ENCODE data around the gene DISC1.

DISC1 gene

GRCh38 chr1:231827337-231828105, 200.9 kb downstream of the DISC1 start:
- no peaks in the 10 kb centered on the region for H3K4me1 Mint-ChIP-seq
- no peaks in the 10 kb centered on the region for H3K9me3 Mint-ChIP-seq
- H3K4me3 Mint-ChIP-seq: no peak overlapping the region
- H3K27me3 Mint-ChIP-seq: no peaks in the 10 kb centered on the region
- peaks cover 20% of the 10 kb centered on the region for H3K36me3 Mint-ChIP-seq
- H3K27ac Mint-ChIP-seq: no peak overlapping the region

DNA sequence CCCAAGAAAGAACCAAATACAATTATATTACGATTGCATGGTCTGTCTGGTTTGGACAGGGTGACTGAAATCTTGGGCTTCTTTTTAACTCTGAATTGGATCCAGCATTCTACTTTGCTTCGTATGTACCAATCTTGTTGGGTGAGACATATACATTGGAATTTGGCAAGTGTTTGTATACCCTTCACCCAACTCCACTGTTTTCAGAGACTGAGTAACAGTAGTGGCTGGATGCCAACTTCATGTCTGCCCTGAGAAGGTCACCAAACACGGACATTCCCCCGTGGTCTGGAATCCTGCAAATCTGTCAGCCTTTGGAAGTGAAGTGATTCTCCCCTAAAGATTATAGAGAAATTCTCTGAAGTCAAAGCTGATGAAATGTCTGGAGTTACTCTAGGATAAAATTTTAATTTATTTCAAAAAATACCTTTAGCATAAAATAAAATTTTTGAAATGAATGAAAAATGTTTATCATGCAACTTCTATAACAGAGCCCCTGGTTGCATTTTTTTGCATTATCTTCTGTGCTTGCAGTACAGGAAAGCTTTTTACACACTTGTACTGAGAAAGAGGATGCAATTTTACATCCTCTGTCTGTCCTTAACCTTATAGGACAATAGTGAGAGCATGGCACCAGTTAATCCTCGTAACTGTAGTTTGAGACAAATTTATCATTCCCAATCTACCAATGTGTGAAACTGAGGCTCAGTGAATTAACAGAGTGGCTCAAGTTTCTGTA, 201.8 kb downstream of the DISC1 start:
- Mint-ChIP-seq H3K4me3 (no peak overlapping the region), H3K27ac (no peak overlapping the region), H3K9me3 (no peaks in the 10 kb centered on the region), H3K4me1 (no peaks in the 10 kb centered on the region), H3K36me3 (peaks cover 16% of the 10 kb centered on the region), H3K27me3 (no peaks in the 10 kb centered on the region)

GRCh38 chr1:231829332-231829731, 202.7 kb downstream of the DISC1 start:
- Mint-ChIP-seq H3K4me1 (no peaks in the 10 kb centered on the region), H3K4me3 (no peak overlapping the region), H3K9me3 (no peaks in the 10 kb centered on the region), H3K36me3 (peaks cover 12% of the 10 kb centered on the region), H3K27ac (no peak overlapping the region), H3K27me3 (no peaks in the 10 kb centered on the region)

DNA sequence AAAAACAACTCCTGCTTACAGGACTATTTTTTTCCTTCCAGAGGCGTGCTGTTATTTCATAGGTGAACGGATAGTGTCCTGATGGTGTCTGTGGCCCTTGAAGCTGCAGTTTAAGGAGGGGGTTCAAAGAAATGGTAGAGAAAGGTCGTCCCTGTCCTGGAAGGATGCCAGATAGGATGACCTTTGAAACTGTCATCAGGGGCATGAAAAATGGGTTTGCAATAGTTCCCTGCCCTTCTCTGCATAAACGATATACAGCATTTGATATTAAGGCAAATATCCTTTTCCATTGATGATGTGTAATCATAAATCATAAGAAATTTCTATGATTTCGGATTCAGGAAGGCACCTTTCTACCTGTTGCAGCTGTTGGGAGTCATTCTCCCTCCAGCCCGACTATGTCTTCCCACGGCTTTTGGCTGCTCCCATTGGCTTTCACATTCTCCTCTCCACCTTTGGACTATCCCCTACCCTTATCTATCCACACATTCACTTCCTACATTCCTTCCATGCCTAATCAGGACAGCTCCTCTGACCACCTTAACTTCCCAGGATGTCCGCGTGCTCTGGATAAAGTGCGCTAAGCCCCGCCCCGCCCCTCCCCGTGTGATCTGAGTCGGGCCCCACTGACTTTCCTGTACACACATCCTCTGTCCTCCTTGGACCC, 209.8 kb downstream of the DISC1 start:
- Mint-ChIP-seq H3K36me3 (peaks cover 4% of the 10 kb centered on the region), H3K27ac (no peak overlapping the region), H3K4me1 (no peaks in the 10 kb centered on the region), H3K4me3 (no peak overlapping the region), H3K27me3 (no peaks in the 10 kb centered on the region), H3K9me3 (no peaks in the 10 kb centered on the region)

DNA sequence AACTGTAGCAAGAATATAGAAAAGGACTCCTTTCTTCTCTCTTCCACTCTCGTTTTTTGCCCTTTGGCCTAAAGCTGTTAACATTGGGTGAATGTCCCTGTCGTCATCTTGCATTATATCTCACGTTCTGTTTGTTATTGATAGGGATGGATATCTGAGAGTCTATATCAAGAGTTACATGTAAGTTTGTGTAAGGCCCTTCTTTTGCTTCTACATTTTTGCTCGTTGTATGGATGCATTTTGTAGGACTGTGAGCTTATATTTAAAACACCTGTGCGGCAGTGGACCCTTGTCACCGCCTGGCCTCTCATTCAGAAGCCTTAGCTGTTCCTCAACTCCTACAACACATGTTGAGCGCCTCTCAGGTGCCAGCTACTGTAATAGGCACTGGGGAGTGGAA, 211.9 kb downstream of the DISC1 start:
- Mint-ChIP-seq H3K4me3 (no peak overlapping the region), H3K4me1 (peaks cover 7% of the 10 kb centered on the region), H3K36me3 (peaks cover 6% of the 10 kb centered on the region), H3K27me3 (no peaks in the 10 kb centered on the region), H3K27ac (no peak overlapping the region), H3K9me3 (no peaks in the 10 kb centered on the region)

- no peaks in the 10 kb centered on the region for H3K27me3 Mint-ChIP-seq
- H3K9me3 Mint-ChIP-seq: no peaks in the 10 kb centered on the region
- peaks cover 7% of the 10 kb centered on the region for H3K36me3 Mint-ChIP-seq
- H3K27ac Mint-ChIP-seq: no peak overlapping the region
- H3K4me3 Mint-ChIP-seq: no peak overlapping the region
- peaks cover 17% of the 10 kb centered on the region for H3K4me1 Mint-ChIP-seq
These were observed 213.4 kb downstream of the DISC1 start for GRCh38 chr1:231839999-231840398.

- H3K27ac Mint-ChIP-seq: no peak overlapping the region
- peaks cover 7% of the 10 kb centered on the region for H3K36me3 Mint-ChIP-seq
- no peak overlapping the region for H3K4me3 Mint-ChIP-seq
- H3K9me3 Mint-ChIP-seq: no peaks in the 10 kb centered on the region
- H3K4me1 Mint-ChIP-seq: peaks cover 22% of the 10 kb centered on the region
- no peaks in the 10 kb centered on the region for H3K27me3 Mint-ChIP-seq
These were observed 215.2 kb downstream of the DISC1 start for GRCh38 chr1:231841616-231842344.

DNA sequence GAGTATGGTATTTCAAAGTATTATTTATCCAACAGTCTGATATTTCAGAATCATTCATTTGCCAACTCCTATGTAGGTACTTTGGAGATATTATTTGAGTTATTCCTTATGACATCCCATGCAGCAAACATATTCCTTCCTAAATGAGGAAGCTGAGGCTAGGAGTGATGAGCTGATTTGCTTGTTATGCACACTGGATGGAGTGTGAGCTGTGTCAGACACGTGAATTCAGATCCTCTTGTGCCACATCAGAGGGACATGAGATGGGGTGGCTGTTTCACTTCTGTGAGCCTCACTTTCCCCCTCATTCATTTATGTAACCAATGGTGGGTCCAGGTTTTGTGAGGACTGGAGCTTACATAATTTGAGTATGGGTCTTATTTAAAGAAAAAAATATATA, 215.9 kb downstream of the DISC1 start:
- Mint-ChIP-seq H3K27ac (no peak overlapping the region), H3K27me3 (no peaks in the 10 kb centered on the region), H3K36me3 (peaks cover 7% of the 10 kb centered on the region), H3K4me1 (peaks cover 22% of the 10 kb centered on the region), H3K9me3 (no peaks in the 10 kb centered on the region), H3K4me3 (no peak overlapping the region)

DNA sequence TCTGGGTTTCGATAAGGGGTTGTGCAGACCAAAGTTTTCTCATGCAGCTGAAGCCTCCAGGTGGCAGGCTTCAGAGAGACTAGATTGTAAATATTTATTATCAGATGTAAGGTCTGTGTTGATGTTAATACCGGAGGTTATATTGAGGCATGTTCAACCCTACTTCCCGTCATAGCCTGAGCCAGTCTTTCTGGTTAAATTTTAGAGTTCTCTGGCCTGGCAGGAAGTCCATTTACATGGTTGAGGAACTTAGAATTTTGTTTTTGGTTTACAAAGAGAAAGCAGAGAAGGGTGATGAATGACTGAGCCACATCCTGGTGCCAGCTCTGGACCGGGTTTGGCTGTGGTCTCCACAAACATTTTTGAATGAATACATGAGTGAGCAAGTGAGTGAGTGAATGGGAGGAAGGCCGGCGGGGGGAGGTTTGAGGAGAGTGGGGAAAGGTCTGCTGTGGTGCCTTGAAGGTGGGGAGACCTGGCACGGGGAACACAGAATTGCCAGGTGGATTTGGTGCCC, 218.5 kb downstream of the DISC1 start:
- no peak overlapping the region for H3K4me3 Mint-ChIP-seq
- peaks cover 22% of the 10 kb centered on the region for H3K4me1 Mint-ChIP-seq
- H3K9me3 Mint-ChIP-seq: no peaks in the 10 kb centered on the region
- H3K36me3 Mint-ChIP-seq: peaks cover 5% of the 10 kb centered on the region
- peak overlapping the region; percentile 6 for H3K27ac Mint-ChIP-seq
- no peaks in the 10 kb centered on the region for H3K27me3 Mint-ChIP-seq

DNA sequence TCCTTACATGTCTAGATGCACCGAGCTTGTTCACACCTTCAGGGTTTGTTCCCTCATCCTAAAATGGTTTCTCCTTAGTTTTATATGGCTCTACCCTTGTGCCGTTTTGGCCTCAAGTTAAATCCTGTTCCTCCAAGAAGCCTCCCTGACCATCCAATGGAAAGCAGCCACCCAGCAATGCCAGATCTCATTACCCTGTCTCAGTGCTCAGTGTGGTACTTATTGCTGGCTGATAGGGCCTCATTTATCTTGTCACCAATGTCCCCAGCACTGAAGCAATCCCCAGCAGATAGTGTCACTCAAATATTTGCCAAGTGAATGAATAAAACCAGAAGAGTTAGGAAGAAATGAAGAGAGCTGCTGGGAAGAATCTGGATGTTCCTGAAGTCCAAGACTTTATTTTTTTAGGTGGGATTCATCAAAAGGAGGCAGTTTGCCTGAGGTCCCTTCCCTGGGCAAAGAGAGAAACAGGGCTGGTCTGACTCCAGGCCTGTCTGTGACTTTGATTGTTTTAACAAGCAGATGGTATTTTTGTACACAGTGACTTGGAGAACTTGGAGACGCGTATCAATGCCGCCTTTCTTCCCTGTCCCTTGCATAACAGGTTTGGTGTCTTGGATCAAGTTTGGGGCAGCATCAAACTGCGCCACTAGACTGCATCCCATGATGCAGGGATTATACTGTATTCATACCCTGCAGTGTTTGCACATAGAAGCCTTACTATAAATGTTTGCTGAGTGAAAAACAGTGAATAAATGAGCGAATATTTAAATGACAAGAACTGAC, 221.2 kb downstream of the DISC1 start:
- H3K4me3 Mint-ChIP-seq: no peak overlapping the region
- H3K27me3 Mint-ChIP-seq: no peaks in the 10 kb centered on the region
- no peak overlapping the region for H3K27ac Mint-ChIP-seq
- H3K36me3 Mint-ChIP-seq: peaks cover 8% of the 10 kb centered on the region
- peaks cover 22% of the 10 kb centered on the region for H3K4me1 Mint-ChIP-seq
- H3K9me3 Mint-ChIP-seq: no peaks in the 10 kb centered on the region

DNA sequence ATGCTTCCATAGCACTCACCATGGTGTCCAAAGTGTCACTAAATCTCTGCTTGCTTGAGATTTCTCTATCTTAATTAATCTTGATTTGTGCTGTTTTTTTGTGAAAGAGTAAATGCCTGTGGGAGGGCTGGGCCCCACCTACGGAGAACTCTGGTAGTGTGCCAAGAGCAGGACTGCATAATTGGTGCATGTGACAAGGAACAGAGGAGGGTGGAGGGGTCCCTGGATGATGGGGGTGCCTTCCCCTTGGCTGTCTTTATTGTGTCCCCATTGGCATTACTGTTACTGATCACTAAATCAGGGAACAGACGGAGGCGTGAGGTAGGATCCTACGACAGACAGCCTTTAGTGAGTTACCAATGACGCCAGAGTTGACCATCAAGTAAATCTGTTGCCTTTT, 223.4 kb downstream of the DISC1 start:
- Mint-ChIP-seq H3K27ac (no peak overlapping the region), H3K27me3 (no peaks in the 10 kb centered on the region), H3K36me3 (peaks cover 5% of the 10 kb centered on the region), H3K4me3 (no peak overlapping the region), H3K9me3 (no peaks in the 10 kb centered on the region), H3K4me1 (peaks cover 5% of the 10 kb centered on the region)

DNA sequence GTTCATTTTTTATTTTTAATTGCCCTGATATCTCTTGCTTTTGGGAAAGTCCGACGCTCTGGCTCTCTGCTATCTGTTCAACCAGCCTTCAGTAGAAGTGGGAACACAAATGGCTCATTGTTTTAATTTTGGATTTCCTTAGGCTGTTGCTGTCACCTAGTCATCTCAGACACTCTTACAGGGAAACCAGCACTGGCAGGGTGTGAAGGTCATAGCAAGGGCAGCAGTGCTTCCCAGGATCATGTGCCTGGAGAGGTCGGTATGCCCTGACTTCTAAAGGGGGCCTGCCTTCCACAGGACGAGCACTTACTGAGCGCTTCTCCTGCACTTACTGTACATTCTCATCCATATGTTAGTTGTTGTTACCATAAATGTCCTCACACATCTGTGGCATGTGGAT, 224.2 kb downstream of the DISC1 start:
- Mint-ChIP-seq H3K27ac (no peak overlapping the region), H3K4me1 (no peaks in the 10 kb centered on the region), H3K36me3 (peaks cover 3% of the 10 kb centered on the region), H3K4me3 (no peak overlapping the region), H3K9me3 (no peaks in the 10 kb centered on the region), H3K27me3 (no peaks in the 10 kb centered on the region)

- peaks cover 3% of the 10 kb centered on the region for H3K36me3 Mint-ChIP-seq
- H3K4me1 Mint-ChIP-seq: peaks cover 6% of the 10 kb centered on the region
- H3K4me3 Mint-ChIP-seq: no peak overlapping the region
- H3K27ac Mint-ChIP-seq: no peak overlapping the region
- H3K27me3 Mint-ChIP-seq: no peaks in the 10 kb centered on the region
- H3K9me3 Mint-ChIP-seq: no peaks in the 10 kb centered on the region
These were observed 227.1 kb downstream of the DISC1 start for GRCh38 chr1:231853588-231854207.

DNA sequence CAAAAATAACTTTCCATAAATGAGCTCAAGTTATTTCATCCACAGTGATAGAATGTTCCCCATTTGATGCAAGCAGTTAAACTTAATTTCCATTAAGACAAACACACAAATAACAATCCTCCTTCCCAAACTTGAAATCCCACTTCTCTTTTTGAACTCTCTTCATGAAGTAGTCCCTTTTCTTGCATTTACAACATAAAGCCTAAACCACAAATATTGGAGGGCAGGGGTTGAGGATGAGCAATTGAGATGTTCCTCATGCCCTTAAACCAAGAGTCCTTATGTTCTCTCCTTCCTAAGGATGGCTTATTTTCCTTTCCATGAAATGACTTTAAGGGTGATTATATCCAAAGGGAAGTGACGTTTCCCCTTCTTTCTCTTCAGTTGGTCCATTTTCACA, 228.8 kb downstream of the DISC1 start:
- no peak overlapping the region for H3K27ac Mint-ChIP-seq
- no peak overlapping the region for H3K4me3 Mint-ChIP-seq
- H3K27me3 Mint-ChIP-seq: no peaks in the 10 kb centered on the region
- peaks cover 18% of the 10 kb centered on the region for H3K4me1 Mint-ChIP-seq
- no peaks in the 10 kb centered on the region for H3K9me3 Mint-ChIP-seq
- H3K36me3 Mint-ChIP-seq: peaks cover 3% of the 10 kb centered on the region

All from activated naive CD4-positive, alpha-beta T cell treated with anti-CD3 and anti-CD28 coated beads, Interleukin-2, amount 50 U/mL, for 24 hours (primary cell).